HepG2 (cell line): ENCODE results near the gene OTOP2. TPM values are rescaled to one million over a fixed set of nuclear protein-coding genes. Genes with fewer than 3 reads are reported as not detected.
A peak's percentile ranks its signal among the peaks of the same experiment; 100 is the strongest.
"Not testable (repeated sequence)": the region's sequence is repeated elsewhere in the genome, so short reads cannot be mapped to it uniquely, and the experiment has no call there.

Source experiments
- ATAC-seq: fragments of 200-7000 bp; cut with Tn5 transposase; 3 replicates; pipeline ENCODE4 v1.9.1; 2020; ENCODE audit warnings: mild to moderate bottlenecking, moderate library complexity
- BruUV-seq: library from RNA; stranded (reverse); fragments of 400-500 nt; replicated peaks from 2 replicates; lab custom pipeline; 2021; lab: Mats Ljungman, UMichigan
- CTCF ChIA-PET: fragments of 300-600 bp; formaldehyde crosslinking; extraction: SDS; loops from one replicate; lab custom pipeline; 2021; ENCODE audit warnings: low total read pairs, inconsistent platforms, low intra/inter-chr PET ratio; lab: Yijun Ruan, JAX
- POLR2A ChIA-PET: fragments of 350-600 bp; sonication (Branson Sonifier 250); formaldehyde crosslinking; loops from one replicate; lab custom pipeline; 2020; ENCODE audit warnings: antibody characterized with exemption, inconsistent platforms; lab: Yijun Ruan, JAX
- DNase-seq: peaks from one replicate; pipeline ENCODE4 v3.0.0-alpha.2; 2015; ENCODE audit warnings: low spot score
- FAIRE-seq: peaks from 3 replicates; lab custom pipeline; 2011; peaks lifted over from hg19 to GRCh38; lab: Jason Lieb, UNC
- H2AFZ ChIP-seq: one replicate; pipeline ENCODE4 v1.6.1; 2011; ENCODE audit warnings: low read length, inconsistent platforms
- H3K27ac ChIP-seq: fragments of 300-600 bp; 3 replicates; pipeline ENCODE4 v1.8.0; 2011; ENCODE audit warnings: mixed run types, mild to moderate bottlenecking, mixed read lengths, low read length, inconsistent platforms; ENCODE audit not compliant: insufficient read depth; ENCODE audit errors: extremely low read length
- H3K27me3 ChIP-seq, 2 experiments: fragments of 200-600 bp in 1 of 2; 2 replicates in 1 of 2; 3 replicates in 1 of 2; pipeline versions ENCODE4 v1.6.0 to v1.8.0; 2011; ENCODE audit warnings: low read length in 2 of 2, mild to moderate bottlenecking in 2 of 2, moderate library complexity in 2 of 2, inconsistent platforms in 1 of 2; ENCODE audit not compliant: insufficient read depth in 2 of 2, control insufficient read depth in 1 of 2
- H3K36me3 ChIP-seq, 2 experiments: fragments of 200-600 bp in 1 of 2; replicated peaks in 1 of 2; 2 replicates in 1 of 2; 3 replicates in 1 of 2; pipeline versions ENCODE4 v1.5.1 to v1.8.0; 2011; ENCODE audit warnings: low read length in 2 of 2, inconsistent platforms in 1 of 2; ENCODE audit not compliant: insufficient read depth in 2 of 2, control insufficient read depth in 1 of 2
- H3K4me1 ChIP-seq: 2 replicates; pipeline ENCODE4 v1.5.1; 2012; ENCODE audit warnings: low read length, inconsistent platforms; ENCODE audit not compliant: insufficient read depth
- H3K4me2 ChIP-seq: 2 replicates; pipeline ENCODE4 v1.6.0; 2011; ENCODE audit warnings: low read depth, low read length, inconsistent platforms
- H3K4me3 ChIP-seq, 3 experiments: fragments of 200-600 bp in 1 of 3; sonication (generic), shearing (Covaris generic) in 1 of 3; replicated peaks in 1 of 3; 2 replicates each; pipeline ENCODE4 v1.5.1; 2011 to 2016; ENCODE audit warnings: low read length in 3 of 3, inconsistent platforms in 2 of 3, low read depth in 2 of 3, mild to moderate bottlenecking in 2 of 3, control low read depth in 1 of 3, mixed read lengths in 1 of 3; ENCODE audit not compliant: insufficient read depth in 1 of 3
- H3K79me2 ChIP-seq: one replicate; pipeline ENCODE4 v1.6.1; 2011; ENCODE audit warnings: low read length, inconsistent platforms; ENCODE audit not compliant: insufficient read depth
- H3K9ac ChIP-seq: 2 replicates; pipeline ENCODE4 v1.6.0; 2011; ENCODE audit warnings: mild to moderate bottlenecking, low read depth, low read length, inconsistent platforms; ENCODE audit not compliant: insufficient read depth
- H3K9me3 ChIP-seq: 2 replicates; pipeline ENCODE4 v1.5.1; 2012; ENCODE audit warnings: mild to moderate bottlenecking, low read length
- H4K20me1 ChIP-seq: 2 replicates; pipeline ENCODE4 v1.6.0; 2011; ENCODE audit warnings: inconsistent platforms, mild to moderate bottlenecking, low read length, moderate library complexity; ENCODE audit not compliant: insufficient read depth
- GABPB1 ChIP-seq: IDR thresholded peaks from 2 replicates; pipeline ENCODE4 v1.6.1; 2016; ENCODE audit warnings: mild to moderate bottlenecking, missing genetic modification reagents, moderate library complexity, missing compliant biosample characterization
- HNF4A ChIP-seq: sonication (generic); formaldehyde crosslinking; IDR thresholded peaks from 2 replicates; pipeline ENCODE4 v1.4.0; 2020; ENCODE audit warnings: missing genetic modification reagents
- ZFAT ChIP-seq: sonication (generic); formaldehyde crosslinking; conservative IDR thresholded peaks from 2 replicates; pipeline ENCODE4 v1.8.1; 2023; ENCODE audit warnings: missing genetic modification reagents, inconsistent platforms
- ZNF768 ChIP-seq: sonication (generic); formaldehyde crosslinking; IDR thresholded peaks from 2 replicates; pipeline ENCODE4 v1.4.0; 2020; ENCODE audit warnings: missing genetic modification reagents
- WGBS: methylation state at CpG from one replicate; pipeline ENCODE4 v1.1.6; 2017; ENCODE audit warnings: low lambda C conversion rate; 5-methylcytosine and 5-hydroxymethylcytosine counted together
- in situ Hi-C: cut with HindIII; loops from 2 replicates; pipeline ENCODE4 v1.10.0; 2017; ENCODE audit warnings: low pct_unique_long_range_greater_than_20kb; ENCODE audit not compliant: extremely low pct_ligation_motif_present
- intact Hi-C: fragments of 100-400 bp; cut with micrococcal nuclease; formaldehyde crosslinking; loops from one replicate; pipeline ENCODE4 v1.10.0; 2022; ENCODE audit not compliant: unreplicated experiment
- polyA plus RNA-seq, 8 experiments: library from polyadenylated mRNA; depleted of rRNA in 3 of 8; stranded (reverse) in 7 of 8; unstranded in 1 of 8; fragments of >200 nt; fragmentation: Illumina TruSeq in 4 of 8; extraction: Trizol in 4 of 8; gene quantifications; 2 replicates each; pipeline versions ENCODE4 v1.2.1 to v1.2.3, GENCODE V29; 2011 to 2016; ENCODE audit warnings: low read depth in 4 of 8, missing spikeins in 1 of 8, mixed read lengths in 1 of 8; ENCODE audit not compliant: insufficient read depth in 1 of 8
- total RNA-seq, 5 experiments: library from RNA; depleted of rRNA; stranded (reverse); fragments of >200 nt; fragmentation: Illumina TruSeq; extraction: Trizol; gene quantifications; 2 replicates each; pipeline ENCODE4 v1.2.3, GENCODE V29; 2016; ENCODE audit warnings: low read depth in 1 of 5

Gene OTOP2
- total and polyA plus RNA-seq, 2 of the 13 experiments (the other 11 are each of a cell fraction or from before 2014, with no cell fraction given), result not detected

GRCh38 chr17:74907012-74907411, 17.1 kb upstream of the OTOP2 start:
- H3K36me3 ChIP-seq, result no peaks in the 10 kb centered on the region
- POLR2A ChIA-PET, result interaction anchor here (1.4 to 2.0 kb wide), 2 partner anchors 34 to 54 kb away, joined by 3 to 12 read pairs; partner anchors contain the start of gene FDXR
- H3K27me3 ChIP-seq, result peaks cover 3 to 25% of the 10 kb centered on the region in 2 experiments

GRCh38 chr17:74909097-74909496, 15.0 kb upstream of the OTOP2 start:
- H3K27ac ChIP-seq, H4K20me1 ChIP-seq, ATAC-seq, in situ Hi-C loops, H3K36me3 ChIP-seq, H3K79me2 ChIP-seq, H3K4me3 ChIP-seq, H3K4me2 ChIP-seq, FAIRE-seq, DNase-seq, H2AFZ ChIP-seq, CTCF ChIA-PET, BruUV-seq, H3K9me3 ChIP-seq, POLR2A ChIA-PET, H3K9ac ChIP-seq, intact Hi-C loops: not testable (repeated sequence)
- TF ChIP-seq GABPB1, result peak; percentile 27; the same call in 1 of the 2 replicates
- peak; percentile 7; the same call in 1 of the 2 replicates for TF ChIP-seq HNF4A (CRISPR knock-in tag)
- Histone ChIP-seq H3K27me3 (peaks cover 0 to 13% of the 10 kb centered on the region in 2 experiments; a peak in 2 of 5 replicates), H3K4me1 (peaks cover 24% of the 10 kb centered on the region; the same call in 1 of the 2 replicates)
- WGBS, result 34% methylated on average over 4 of the region's 4 CpGs

More at GRCh38 chr17:74907012-74907411, 17.1 kb upstream of the OTOP2 start:
- ATAC-seq (no peak), DNase-seq (no peak), FAIRE-seq (no peak)
- Histone ChIP-seq H3K79me2 (no peaks in the 10 kb centered on the region), H3K9ac (no peak overlapping the region), H3K9me3 (no peaks in the 10 kb centered on the region), H2AFZ (no peak overlapping the region), H3K27ac (no peak overlapping the region), H4K20me1 (no peaks in the 10 kb centered on the region), H3K4me3 (no peak overlapping the region), H3K4me2 (no peak overlapping the region), H3K4me1 (peaks cover 21% of the 10 kb centered on the region; the same call in 1 of the 2 replicates)
- in situ Hi-C loops (no loop called here), intact Hi-C loops (no loop called here)
- CTCF ChIA-PET, result no interaction called here
- BruUV-seq, result no TSS peak
- WGBS, result 83% methylated on average over 20 of the region's 34 CpGs
- TF ChIP-seq ZFAT (CRISPR knock-in tag), result no peak
- peak; percentile 2; the same call in 1 of the 2 replicates for TF ChIP-seq ZNF768 (CRISPR knock-in tag)
